GM19351 (cell line): ENCODE results near the gene SYNGR4.

Experiments used
- ATAC-seq: cut with Tn5 transposase; IDR thresholded peaks from one replicate; pipeline ENCODE4 v1.9.1; 2021; ENCODE audit warnings: mild to moderate bottlenecking, moderate library complexity; ENCODE audit not compliant: unreplicated experiment

Gene SYNGR4

GRCh38 chr19:48341515-48342413 lies 22.4 kb upstream of the SYNGR4 start:
- ATAC-seq, result no peak

- no peak for ATAC-seq
These were observed 21.8 kb upstream of the SYNGR4 start for GRCh38 chr19:48342414-48342738.

GRCh38 chr19:48342841-48343540 lies 21.2 kb upstream of the SYNGR4 start:
- ATAC-seq, result no peak

GRCh38 chr19:48344892-48345291 lies 19.3 kb upstream of the SYNGR4 start:
- ATAC-seq, result no peak

GRCh38 chr19:48346191-48346590 lies 18.0 kb upstream of the SYNGR4 start:
- ATAC-seq, result no peak

- no peak for ATAC-seq
These were observed 16.1 kb upstream of the SYNGR4 start for GRCh38 chr19:48348045-48348444.

- no peak for ATAC-seq
These were observed 15.4 kb upstream of the SYNGR4 start for GRCh38 chr19:48348737-48349136.

GRCh38 chr19:48350856-48351255 lies 13.3 kb upstream of the SYNGR4 start:
- ATAC-seq, result no peak

- no peak for ATAC-seq
These were observed 12.8 kb upstream of the SYNGR4 start for GRCh38 chr19:48351341-48351752.

GRCh38 chr19:48353677-48354076 lies 10.5 kb upstream of the SYNGR4 start:
- ATAC-seq, result no peak

GRCh38 chr19:48354332-48354992 lies 9.7 kb upstream of the SYNGR4 start:
- ATAC-seq, result no peak

GRCh38 chr19:48355365-48355954 lies 8.7 kb upstream of the SYNGR4 start:
- ATAC-seq, result no peak

- no peak for ATAC-seq
These were observed 5.0 kb upstream of the SYNGR4 start for GRCh38 chr19:48359123-48359522.

GRCh38 chr19:48361912-48362311 lies 2.3 kb upstream of the SYNGR4 start:
- no peak for ATAC-seq

GRCh38 chr19:48362716-48363499 lies 1.3 kb upstream of the SYNGR4 start:
- peak; percentile 56 for ATAC-seq

- ATAC-seq, result peak; percentile 4
These were observed 712 bp upstream of the SYNGR4 start for GRCh38 chr19:48363500-48363809.

GRCh38 chr19:48364598-48365348 lies 606 bp downstream of the SYNGR4 start:
- no peak for ATAC-seq

GRCh38 chr19:48365602-48366001 lies 1.4 kb downstream of the SYNGR4 start:
- no peak for ATAC-seq

GRCh38 chr19:48367855-48368254 lies 3.7 kb downstream of the SYNGR4 start:
- no peak for ATAC-seq

- ATAC-seq, result no peak
These were observed 4.8 kb downstream of the SYNGR4 start for GRCh38 chr19:48368936-48369335.
